ENCODE data around the gene TBC1D8.

The TBC1D8 gene

DNA sequence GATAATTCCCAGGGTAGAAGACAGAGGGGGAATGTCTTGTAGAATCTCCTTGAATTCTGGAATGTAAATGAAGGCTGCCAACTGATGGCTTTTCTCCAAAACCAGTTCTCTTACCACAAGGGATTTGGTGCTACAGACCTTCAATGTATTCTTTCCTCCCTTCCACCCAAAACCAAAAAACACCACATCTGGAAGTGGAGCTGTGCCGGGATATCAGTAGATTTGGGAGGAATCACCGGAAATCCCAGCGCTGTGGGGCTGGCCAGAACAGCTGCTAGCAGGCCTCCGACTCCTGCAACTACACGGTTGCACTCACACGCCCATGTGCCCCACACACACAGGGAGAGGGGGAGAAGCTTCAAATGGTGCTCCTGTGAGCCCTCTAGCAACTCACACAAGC lies 103.4 kb downstream of the TBC1D8 start:
- H3K36me3 ChIP-seq (ENCODE audit: insufficient read depth, insufficient read length, low read length): peaks cover 6% of the 10 kb centered on the region
- no peaks in the 10 kb centered on the region for H3K9me3 ChIP-seq (ENCODE audit: insufficient read depth, low read length)
- TF ChIP-seq YY1 (IDR thresholded peaks at IDR 0.05; ENCODE audit: insufficient read depth, insufficient read length): no peak
- TF ChIP-seq SUZ12 (IDR thresholded peaks at IDR 0.05; ENCODE audit: extremely low read depth, insufficient read depth, insufficient read length): no peak
- TF ChIP-seq ZNF274 (IDR thresholded peaks at IDR 0.05; ENCODE audit: low read depth, low read length): no peak
- H3K27me3 ChIP-seq (ENCODE audit: insufficient read depth, insufficient read length): no peaks in the 10 kb centered on the region
- H3K4me1 ChIP-seq (ENCODE audit: insufficient read depth, insufficient read length): no peaks in the 10 kb centered on the region
- H3K4me3 ChIP-seq (ENCODE audit: insufficient read length, low read depth): no peak overlapping the region
- no peak for DNase-seq (ENCODE audit: low read depth, low spot score)
- H3K9ac ChIP-seq (ENCODE audit: insufficient read length, low read depth): no peak overlapping the region

DNA sequence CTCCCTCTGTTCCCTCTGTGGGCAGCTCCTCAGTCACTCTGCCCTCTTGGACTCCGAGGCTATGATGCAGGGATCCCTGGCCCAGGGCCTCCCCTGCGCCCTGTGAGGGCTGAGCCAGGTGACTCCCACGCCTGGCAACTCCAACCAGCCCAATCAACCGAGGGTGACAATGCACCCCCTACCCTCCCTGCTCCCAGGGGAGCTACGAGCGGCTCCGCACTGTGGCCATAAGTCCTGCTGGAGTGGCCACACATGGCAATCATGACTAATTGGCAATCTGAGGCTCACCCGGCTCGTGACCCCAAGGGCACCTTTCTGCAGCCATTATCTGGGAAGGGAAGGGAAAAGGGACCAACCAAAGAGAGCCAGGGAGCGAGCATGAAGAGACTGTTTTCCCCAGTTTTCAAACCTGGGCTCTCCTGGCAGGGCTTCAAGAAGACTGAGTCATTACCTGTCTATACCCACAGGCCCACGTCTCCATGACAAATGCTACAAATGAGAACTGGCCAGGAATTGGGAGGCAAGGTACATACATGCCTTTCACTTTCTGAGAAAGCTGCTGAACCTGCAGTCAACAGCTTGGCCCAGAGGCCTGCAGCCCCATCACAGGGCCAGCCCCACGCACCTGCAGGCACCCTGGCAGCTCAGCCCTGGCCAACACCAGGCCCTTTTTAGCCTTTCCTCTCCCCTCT lies 104.0 kb downstream of the TBC1D8 start:
- Histone ChIP-seq H3K9me3 (ENCODE audit: insufficient read depth, low read length) (no peaks in the 10 kb centered on the region), H3K4me1 (ENCODE audit: insufficient read depth, insufficient read length) (no peaks in the 10 kb centered on the region), H3K4me3 (ENCODE audit: insufficient read length, low read depth) (no peak overlapping the region), H3K9ac (ENCODE audit: insufficient read length, low read depth) (no peak overlapping the region), H3K27me3 (ENCODE audit: insufficient read depth, insufficient read length) (no peaks in the 10 kb centered on the region), H3K36me3 (ENCODE audit: insufficient read depth, insufficient read length, low read length) (peaks cover 6% of the 10 kb centered on the region)
- no peak for DNase-seq (ENCODE audit: low read depth, low spot score)
- TF ChIP-seq YY1 (IDR thresholded peaks at IDR 0.05; ENCODE audit: insufficient read depth, insufficient read length) (no peak), ZNF274 (IDR thresholded peaks at IDR 0.05; ENCODE audit: low read depth, low read length) (no peak), SUZ12 (IDR thresholded peaks at IDR 0.05; ENCODE audit: extremely low read depth, insufficient read depth, insufficient read length) (no peak)

DNA sequence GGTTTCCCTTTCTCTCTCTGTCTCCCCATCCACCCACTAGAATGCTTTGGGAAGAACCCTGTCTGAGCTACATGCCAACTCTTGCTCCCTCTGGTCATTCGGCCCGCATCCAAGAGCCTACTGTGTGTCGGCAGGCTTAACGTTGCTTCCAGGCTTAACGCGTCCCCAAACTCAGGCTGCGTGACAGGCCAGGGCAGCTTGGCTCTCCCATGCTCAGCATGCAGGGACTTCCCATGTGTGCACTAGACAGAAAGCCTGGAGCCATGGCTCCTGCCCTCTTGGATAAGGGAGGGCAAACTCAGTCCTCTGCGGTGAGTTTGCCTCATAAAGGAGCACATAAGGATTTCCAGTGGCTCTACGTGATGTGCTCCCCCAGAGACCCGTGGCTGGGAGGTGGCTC lies 105.9 kb downstream of the TBC1D8 start:
- no peak overlapping the region for H3K4me3 ChIP-seq (ENCODE audit: insufficient read length, low read depth)
- H3K9me3 ChIP-seq (ENCODE audit: insufficient read depth, low read length): no peaks in the 10 kb centered on the region
- TF ChIP-seq ZNF274 (IDR thresholded peaks at IDR 0.05; ENCODE audit: low read depth, low read length): no peak
- no peak for TF ChIP-seq SUZ12 (IDR thresholded peaks at IDR 0.05; ENCODE audit: extremely low read depth, insufficient read depth, insufficient read length)
- TF ChIP-seq YY1 (IDR thresholded peaks at IDR 0.05; ENCODE audit: insufficient read depth, insufficient read length): no peak
- no peaks in the 10 kb centered on the region for H3K27me3 ChIP-seq (ENCODE audit: insufficient read depth, insufficient read length)
- DNase-seq (ENCODE audit: low read depth, low spot score): no peak
- no peak overlapping the region for H3K9ac ChIP-seq (ENCODE audit: insufficient read length, low read depth)
- H3K4me1 ChIP-seq (ENCODE audit: insufficient read depth, insufficient read length): no peaks in the 10 kb centered on the region
- peaks cover 5% of the 10 kb centered on the region for H3K36me3 ChIP-seq (ENCODE audit: insufficient read depth, insufficient read length, low read length)

DNA sequence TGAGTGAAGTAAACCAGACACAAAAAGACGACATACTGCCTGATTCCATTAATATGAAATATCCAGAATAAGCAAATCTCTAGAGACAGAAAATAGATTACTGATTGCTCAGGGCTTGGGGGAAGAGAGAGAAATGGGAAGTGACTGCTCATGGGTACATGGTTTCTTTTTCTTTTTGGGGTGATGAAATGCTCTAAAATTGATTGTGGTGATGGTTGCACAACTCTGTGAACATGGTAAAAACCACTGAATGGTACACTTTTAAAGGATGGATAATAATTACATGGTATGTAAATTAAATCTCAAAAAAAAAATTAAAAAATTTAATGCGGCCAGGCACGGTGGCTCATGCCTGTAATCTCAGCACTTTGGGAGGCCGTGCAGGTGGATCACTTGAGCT lies 109.8 kb downstream of the TBC1D8 start:
- no peak overlapping the region for H3K9ac ChIP-seq (ENCODE audit: insufficient read length, low read depth)
- peaks cover 17% of the 10 kb centered on the region for H3K36me3 ChIP-seq (ENCODE audit: insufficient read depth, insufficient read length, low read length)
- no peaks in the 10 kb centered on the region for H3K9me3 ChIP-seq (ENCODE audit: insufficient read depth, low read length)
- H3K4me3 ChIP-seq (ENCODE audit: insufficient read length, low read depth): no peak overlapping the region
- H3K4me1 ChIP-seq (ENCODE audit: insufficient read depth, insufficient read length): no peaks in the 10 kb centered on the region
- no peaks in the 10 kb centered on the region for H3K27me3 ChIP-seq (ENCODE audit: insufficient read depth, insufficient read length)
- no peak for DNase-seq (ENCODE audit: low read depth, low spot score)
- TF ChIP-seq YY1 (IDR thresholded peaks at IDR 0.05; ENCODE audit: insufficient read depth, insufficient read length) (no peak), SUZ12 (IDR thresholded peaks at IDR 0.05; ENCODE audit: extremely low read depth, insufficient read depth, insufficient read length) (no peak), ZNF274 (IDR thresholded peaks at IDR 0.05; ENCODE audit: low read depth, low read length) (no peak)

DNA sequence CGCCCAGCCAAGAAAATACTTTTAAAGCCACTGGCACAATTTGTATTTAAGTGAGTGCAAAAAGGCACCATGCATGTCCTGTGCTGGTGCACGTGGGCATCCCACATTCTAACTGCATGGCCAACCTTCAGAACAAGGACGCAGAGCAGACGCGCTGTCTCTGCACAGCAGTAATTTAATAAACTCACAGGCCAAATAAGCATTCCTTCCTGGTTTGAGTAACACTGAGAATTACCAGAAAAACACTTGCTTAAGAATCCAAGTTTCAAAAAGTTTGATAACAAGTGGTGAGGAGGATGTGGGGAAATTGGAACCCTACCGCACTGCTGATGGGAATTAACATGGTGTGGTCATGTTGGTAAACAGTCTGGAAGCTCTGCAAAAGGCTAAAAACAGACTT lies 110.4 kb downstream of the TBC1D8 start:
- Histone ChIP-seq H3K27me3 (ENCODE audit: insufficient read depth, insufficient read length) (no peaks in the 10 kb centered on the region), H3K9me3 (ENCODE audit: insufficient read depth, low read length) (no peaks in the 10 kb centered on the region), H3K36me3 (ENCODE audit: insufficient read depth, insufficient read length, low read length) (peaks cover 18% of the 10 kb centered on the region), H3K4me3 (ENCODE audit: insufficient read length, low read depth) (no peak overlapping the region), H3K9ac (ENCODE audit: insufficient read length, low read depth) (no peak overlapping the region), H3K4me1 (ENCODE audit: insufficient read depth, insufficient read length) (no peaks in the 10 kb centered on the region)
- DNase-seq (ENCODE audit: low read depth, low spot score): no peak
- TF ChIP-seq ZNF274 (IDR thresholded peaks at IDR 0.05; ENCODE audit: low read depth, low read length): no peak

DNA sequence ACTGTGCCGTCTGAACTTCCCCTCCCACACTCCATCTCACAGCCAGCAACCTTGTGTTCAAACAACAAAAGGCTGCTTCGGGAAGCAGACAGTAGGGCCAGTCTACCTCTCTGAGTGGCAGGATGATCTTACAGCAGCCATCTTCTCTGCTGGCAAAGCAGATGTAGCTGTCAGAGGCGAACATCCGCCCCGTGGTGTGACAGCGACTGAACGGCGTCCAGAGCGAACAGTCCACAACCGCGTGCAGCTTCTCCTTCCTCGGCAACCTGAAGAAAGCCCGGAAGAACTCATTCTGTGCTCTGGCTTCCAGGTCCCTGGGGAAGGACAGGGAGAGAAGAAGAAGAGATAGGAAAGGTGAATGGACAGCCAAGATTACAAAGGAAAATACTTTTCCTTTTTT lies 111.1 kb downstream of the TBC1D8 start:
- H3K4me1 ChIP-seq (ENCODE audit: insufficient read depth, insufficient read length): no peaks in the 10 kb centered on the region
- H3K4me3 ChIP-seq (ENCODE audit: insufficient read length, low read depth): no peak overlapping the region
- TF ChIP-seq SUZ12 (IDR thresholded peaks at IDR 0.05; ENCODE audit: extremely low read depth, insufficient read depth, insufficient read length): no peak

DNA sequence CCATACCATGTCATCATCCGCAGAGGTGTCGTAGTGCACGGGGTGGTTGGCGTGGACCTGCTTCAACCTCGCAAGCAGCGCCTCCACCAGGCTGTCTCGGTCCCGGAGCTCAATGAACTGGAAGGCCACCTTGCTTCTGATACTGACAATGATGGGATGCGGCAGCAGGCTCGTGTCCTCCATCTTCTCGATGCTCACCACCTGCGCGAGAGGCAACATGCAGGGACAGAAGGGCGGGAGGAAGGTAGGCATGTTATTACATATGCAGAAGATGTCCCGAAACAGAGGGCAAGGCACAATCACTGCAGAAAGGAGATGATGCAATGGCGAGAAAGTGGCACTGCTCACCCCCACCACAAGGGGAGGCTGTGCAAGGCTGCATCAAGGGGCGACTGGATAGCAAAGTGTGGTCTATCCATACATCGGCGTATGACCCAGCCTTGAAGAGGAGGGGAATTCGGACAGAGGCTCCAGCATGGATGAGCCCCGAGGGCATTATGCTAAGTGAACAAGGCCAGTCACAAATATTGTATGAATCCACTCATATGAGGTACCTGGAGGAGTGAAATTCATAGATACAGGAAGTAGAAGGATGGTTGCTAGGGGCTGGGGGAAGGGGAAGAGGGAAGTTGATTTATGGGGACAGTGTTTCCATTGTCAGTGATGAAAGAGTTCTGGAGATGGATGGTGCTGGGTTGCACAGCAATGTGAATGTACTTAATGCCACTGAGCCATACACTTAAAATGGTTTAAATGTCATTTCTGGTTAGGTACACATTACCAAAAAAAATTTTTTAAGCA lies 112.5 kb downstream of the TBC1D8 start:
- Histone ChIP-seq H3K27me3 (ENCODE audit: insufficient read depth, insufficient read length) (no peaks in the 10 kb centered on the region), H3K9ac (ENCODE audit: insufficient read length, low read depth) (no peak overlapping the region), H3K36me3 (ENCODE audit: insufficient read depth, insufficient read length, low read length) (peaks cover 33% of the 10 kb centered on the region), H3K4me1 (ENCODE audit: insufficient read depth, insufficient read length) (no peaks in the 10 kb centered on the region), H3K4me3 (ENCODE audit: insufficient read length, low read depth) (no peak overlapping the region), H3K9me3 (ENCODE audit: insufficient read depth, low read length) (no peaks in the 10 kb centered on the region)
- TF ChIP-seq ZNF274 (IDR thresholded peaks at IDR 0.05; ENCODE audit: low read depth, low read length) (no peak), YY1 (IDR thresholded peaks at IDR 0.05; ENCODE audit: insufficient read depth, insufficient read length) (no peak), SUZ12 (IDR thresholded peaks at IDR 0.05; ENCODE audit: extremely low read depth, insufficient read depth, insufficient read length) (no peak)
- no peak for DNase-seq (ENCODE audit: low read depth, low spot score)

More for the DNA sequence above, 111.1 kb downstream of the TBC1D8 start:
- H3K27me3 ChIP-seq (ENCODE audit: insufficient read depth, insufficient read length): no peaks in the 10 kb centered on the region
- no peak for DNase-seq (ENCODE audit: low read depth, low spot score)
- H3K9me3 ChIP-seq (ENCODE audit: insufficient read depth, low read length): no peaks in the 10 kb centered on the region
- H3K36me3 ChIP-seq (ENCODE audit: insufficient read depth, insufficient read length, low read length): peaks cover 25% of the 10 kb centered on the region
- H3K9ac ChIP-seq (ENCODE audit: insufficient read length, low read depth): no peak overlapping the region

Data from NT2/D1 (cell line).